Fibroblast of the conjunctiva (primary cell): ENCODE data around the gene ARL11.

ENCODE experiments used
- DNase-seq: peaks from one replicate; pipeline ENCODE4 v3.0.0-alpha.2; 2010; ENCODE audit warnings: low read depth

ARL11 gene

DNA sequence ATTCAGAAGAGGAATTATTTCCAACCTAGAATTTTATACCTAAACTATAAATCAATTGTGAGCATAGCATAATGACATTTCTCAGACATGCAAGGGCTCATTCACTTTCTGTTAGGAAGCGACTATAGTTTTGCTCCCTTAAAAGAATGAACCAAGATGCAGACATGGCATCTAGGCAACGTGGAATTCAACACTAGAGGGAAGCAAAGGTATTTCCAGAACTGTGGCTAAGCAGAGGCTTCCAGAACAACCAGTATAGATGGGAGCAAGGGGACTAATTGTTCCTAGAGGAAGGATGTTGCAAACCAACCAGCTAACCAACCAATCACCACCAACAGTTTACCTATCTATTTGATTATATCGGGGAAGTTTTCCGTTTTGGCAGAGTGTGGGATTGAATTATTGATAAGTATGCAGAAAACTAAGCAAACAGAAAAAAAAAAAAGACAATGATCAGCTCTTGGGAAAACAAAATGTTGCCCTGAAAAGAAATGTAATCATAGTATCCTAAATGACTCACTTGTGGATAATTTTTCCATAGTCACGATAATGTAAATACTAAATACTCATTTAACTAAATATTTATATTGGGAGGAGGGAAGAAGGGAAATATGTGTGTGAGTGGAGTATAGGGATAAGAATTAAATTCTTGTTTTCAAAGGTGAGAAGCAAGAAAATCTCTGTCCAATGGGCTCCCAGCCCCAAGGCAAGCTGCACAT lies 21.1 kb downstream of the ARL11 start:
- DNase-seq = no peak

DNA sequence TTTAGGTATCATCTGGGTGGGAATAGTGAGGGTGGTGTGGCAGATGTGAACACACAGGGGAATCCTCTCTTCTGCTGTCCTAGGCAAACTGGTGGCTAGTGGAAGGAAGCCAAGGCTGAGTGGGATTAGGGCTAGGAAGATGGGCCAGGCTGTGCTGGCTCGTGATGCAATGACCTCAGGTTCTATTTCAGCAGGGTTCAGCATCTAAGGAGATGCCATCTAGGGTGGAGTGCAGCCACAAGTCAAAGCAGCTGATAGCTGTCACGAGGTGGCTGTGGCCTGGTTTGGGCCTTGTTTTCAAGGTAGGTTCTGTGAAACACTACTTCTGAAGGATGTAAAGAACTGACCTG lies 21.6 kb downstream of the ARL11 start:
- no peak for DNase-seq

- DNase-seq = no peak
Observed at GRCh38 chr13:49651570-49652354, 23.5 kb downstream of the ARL11 start.

DNA sequence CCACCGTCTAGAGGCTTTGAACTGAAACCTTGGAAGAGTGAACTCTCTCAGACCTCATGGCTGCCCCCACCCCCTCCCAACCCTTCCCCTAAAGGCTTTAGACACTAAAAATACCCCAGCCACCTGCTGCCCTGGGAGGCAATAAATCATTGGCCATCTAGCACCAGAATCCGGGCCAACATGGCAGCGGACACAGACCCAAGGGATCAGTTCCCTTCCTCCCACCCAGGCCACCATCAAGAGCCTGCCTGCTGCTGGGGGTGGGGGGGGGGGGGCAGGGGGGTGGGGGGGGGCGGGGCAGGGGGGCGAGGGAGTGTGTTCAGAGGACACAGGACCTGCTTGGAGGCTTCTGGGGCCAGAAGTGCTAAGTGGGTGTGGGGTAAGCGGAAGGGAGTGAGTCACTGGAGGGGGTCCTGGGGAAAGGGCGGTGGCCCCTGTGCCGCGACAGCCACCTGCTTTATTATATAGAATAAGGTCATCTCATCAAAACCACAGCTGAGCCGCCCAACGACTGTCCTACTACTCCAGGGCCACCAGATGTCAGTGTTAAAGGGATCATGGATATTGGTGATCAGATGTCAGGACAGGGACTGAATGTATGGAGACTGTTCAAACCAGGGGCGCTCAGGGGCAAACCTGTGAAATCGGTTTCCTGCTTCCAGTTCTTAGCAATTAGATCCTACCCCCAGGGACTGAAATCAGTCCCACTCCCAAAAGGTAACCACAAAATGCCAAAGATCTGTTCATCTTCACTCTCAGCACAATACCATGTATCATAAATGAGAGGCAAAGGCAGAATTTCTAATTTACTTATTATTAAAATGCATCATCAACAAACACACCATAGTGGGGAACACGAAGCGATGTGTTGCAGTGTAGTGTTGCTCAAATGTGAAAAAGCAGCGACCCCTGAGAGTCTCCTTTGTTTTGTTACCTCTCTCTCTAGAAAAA lies 24.3 kb downstream of the ARL11 start:
- no peak for DNase-seq

DNA sequence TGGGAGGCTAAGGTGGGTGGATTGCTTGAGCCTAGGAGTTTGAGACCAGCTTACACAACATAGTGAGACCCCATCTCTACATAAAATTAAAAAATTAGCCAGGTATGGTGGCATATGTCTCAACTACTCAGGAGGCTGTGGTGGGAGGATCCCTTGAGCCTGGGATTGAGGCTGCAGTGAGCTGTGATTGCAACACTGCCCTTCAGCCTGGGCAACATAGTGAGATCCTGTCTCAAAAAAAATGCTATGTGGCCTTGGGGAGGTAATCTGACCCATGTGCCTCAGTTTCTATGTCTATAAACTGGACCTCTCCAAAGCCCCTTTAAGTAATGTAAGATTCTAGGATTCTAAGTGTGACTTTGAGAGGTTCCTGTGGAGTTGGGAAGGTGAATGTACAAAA lies 25.2 kb downstream of the ARL11 start:
- DNase-seq = no peak

DNA sequence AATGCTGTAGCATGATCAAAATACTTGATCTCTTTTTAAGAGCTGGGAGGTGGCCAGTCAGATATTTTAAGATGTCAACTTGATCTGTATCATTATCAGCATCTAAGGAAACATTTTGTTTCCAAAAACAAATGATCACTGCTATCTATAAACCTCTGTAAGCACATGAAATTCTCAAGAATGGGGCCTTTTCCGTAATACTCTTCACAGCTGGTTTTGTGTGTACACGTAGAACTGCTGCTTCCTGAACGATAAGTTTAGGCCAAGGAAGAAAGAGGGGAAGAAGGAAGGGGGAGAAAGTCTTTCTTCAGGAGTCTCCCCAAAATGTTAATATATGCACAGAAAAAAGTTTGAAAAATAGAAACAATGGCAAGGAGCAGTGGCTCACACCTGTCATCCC lies 25.7 kb downstream of the ARL11 start:
- no peak for DNase-seq

DNA sequence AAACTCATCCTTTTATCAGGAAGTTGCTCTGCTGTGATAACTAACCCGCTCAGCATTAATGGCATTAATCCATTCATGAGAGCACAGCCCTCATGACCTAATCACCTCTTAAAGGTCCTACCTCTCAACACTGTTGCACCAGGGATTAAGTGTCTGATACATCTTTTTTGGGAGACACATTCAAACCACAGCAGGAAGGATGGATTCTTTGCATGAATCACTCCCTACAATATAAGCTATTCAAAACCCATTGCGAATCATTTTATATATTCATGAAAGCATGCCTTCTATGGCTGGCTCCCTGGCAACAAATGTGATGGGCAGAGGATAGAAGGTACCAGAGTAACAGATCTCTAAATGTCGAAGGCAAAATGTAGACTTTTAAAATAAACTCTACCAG lies 27.6 kb downstream of the ARL11 start:
- DNase-seq = no peak

GRCh38 chr13:49657241-49657641 lies 28.9 kb downstream of the ARL11 start:
- DNase-seq = no peak

GRCh38 chr13:49664606-49665005 lies 36.3 kb downstream of the ARL11 start:
- no peak for DNase-seq

DNA sequence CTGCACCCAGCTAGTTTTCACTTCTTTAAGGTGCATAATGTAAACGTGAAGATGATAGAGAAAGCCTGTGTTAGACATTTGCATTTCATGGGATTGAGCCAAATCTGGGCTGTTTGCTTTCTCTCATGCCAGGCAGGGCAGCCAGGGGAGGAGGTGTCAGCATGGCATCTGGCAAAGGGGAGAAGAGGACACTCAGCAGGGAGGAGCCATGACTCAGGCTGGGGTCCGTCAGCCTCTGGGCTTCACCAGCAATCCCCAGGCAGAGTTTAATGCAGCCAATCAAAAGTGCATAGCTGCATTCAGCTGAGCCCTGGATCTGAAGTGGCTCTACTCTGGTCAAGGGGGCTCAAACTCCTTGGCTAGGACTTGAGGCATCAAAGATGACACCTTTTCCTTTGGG lies 39.5 kb downstream of the ARL11 start:
- DNase-seq = no peak

DNA sequence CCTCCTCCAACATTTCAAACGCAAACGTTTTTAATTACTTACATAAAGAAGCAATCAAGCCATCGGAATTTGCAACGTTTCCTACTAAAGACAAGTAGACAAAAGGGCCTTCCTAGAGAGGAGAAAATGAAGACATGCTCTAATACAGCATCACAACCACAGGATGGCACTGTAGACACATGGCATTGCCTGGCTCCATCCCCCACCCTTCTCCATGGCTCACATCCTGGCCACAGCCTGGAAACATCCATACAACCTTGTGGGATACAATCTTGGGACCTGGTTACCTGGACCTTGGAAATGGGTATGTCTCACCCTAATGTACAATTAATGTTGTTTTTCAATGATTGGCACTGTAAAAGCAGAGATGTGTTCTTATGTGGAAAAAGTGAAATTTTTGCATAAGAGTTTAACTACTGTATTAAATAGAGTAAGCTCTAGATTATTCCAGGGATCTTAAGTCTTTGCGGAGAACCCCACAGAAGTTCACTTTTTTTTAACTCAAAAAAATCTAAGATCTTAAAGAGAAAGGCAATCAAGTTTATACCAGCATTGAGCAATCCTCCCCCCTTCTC lies 41.5 kb downstream of the ARL11 start:
- DNase-seq = peak; percentile 61

DNA sequence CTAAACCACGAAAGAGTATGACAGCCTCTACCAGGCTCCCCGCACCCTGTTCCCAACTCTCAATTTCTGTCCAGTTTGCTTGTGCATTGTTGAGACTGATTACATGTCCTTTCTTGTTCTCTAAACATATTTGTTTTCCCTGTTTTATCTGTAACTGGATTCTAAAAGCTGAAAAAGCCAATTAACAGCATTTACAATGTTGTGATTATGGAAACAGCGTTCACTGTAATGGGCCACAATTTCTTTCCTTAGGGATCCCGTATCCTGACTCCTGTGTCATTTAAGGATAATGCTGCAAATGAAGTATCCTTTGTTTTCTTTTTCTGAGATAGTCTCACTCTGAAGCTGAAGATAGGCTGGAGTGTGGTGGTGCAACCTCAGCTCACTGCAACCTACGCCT lies 42.5 kb downstream of the ARL11 start:
- no peak for DNase-seq

GRCh38 chr13:49676581-49677298 lies 48.4 kb downstream of the ARL11 start:
- DNase-seq = no peak

- no peak for DNase-seq
Observed at GRCh38 chr13:49678191-49678914, 50.0 kb downstream of the ARL11 start.

GRCh38 chr13:49679246-49679645 lies 50.9 kb downstream of the ARL11 start:
- peak; percentile 34 for DNase-seq

DNA sequence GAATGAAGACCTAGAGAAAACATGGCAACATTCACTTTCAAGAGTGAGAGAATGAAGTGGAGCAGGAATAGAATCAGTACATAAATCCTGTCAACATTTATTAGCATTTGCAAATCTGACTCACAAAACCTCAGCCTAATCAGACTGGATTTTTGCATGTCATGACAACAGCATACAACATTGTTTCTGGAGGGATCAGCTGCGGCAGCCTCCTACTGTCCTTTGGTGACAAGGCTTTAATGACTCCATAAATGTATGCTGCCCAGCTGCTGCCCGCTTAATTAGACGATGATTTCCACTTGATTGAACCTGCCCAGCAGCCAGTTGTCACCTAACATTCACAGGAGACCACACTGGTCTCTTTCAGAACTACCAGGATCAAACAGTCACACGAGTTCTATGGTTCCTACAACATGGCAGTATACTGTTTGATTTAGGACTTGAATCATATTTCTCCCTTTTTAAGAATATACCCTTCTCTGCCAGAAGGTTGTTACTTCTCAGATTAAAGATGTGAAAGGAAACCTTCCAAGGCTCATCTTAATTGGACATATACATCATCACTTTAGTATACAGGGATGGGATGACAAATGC lies 53.6 kb downstream of the ARL11 start:
- DNase-seq = no peak
